GM23338 (cell line): ENCODE results near the gene IFI16. TPM values are rescaled to one million over a fixed set of nuclear protein-coding genes. Genes with fewer than 3 reads are reported as not detected.

Source experiments
- ATAC-seq: fragments of 200-7000 bp; cut with Tn5 transposase; 3 replicates; pipeline ENCODE4 v1.9.1; 2020
- DNase-seq: peaks from one replicate; pipeline ENCODE4 v3.0.0-alpha.2; 2015; ENCODE audit warnings: low spot score
- H2AFZ ChIP-seq: fragments of 200-600 bp; sonication (generic); 2 replicates; pipeline ENCODE4 v1.8.0; 2016; ENCODE audit warnings: antibody characterized with exemption, mild to moderate bottlenecking, moderate library complexity
- H3F3A ChIP-seq: fragments of 200-600 bp; sonication (generic); replicated peaks from 2 replicates; pipeline ENCODE4 v1.8.0; 2017; ENCODE audit warnings: antibody characterized with exemption, mixed run types, low read depth
- H3K27ac ChIP-seq: fragments of 200-600 bp; sonication (generic); 2 replicates; pipeline ENCODE4 v1.6.1; 2016; ENCODE audit warnings: low read depth
- H3K27me3 ChIP-seq: fragments of 200-600 bp; sonication (generic); 2 replicates; pipeline ENCODE4 v1.8.0; 2016; ENCODE audit warnings: mild to moderate bottlenecking, mixed run types, moderate library complexity; ENCODE audit not compliant: insufficient read depth
- H3K36me3 ChIP-seq: fragments of 200-600 bp; sonication (generic); 2 replicates; pipeline ENCODE4 v1.8.0; 2016; ENCODE audit warnings: mild to moderate bottlenecking; ENCODE audit not compliant: insufficient read depth
- H3K4me1 ChIP-seq: fragments of 200-600 bp; sonication (generic); 2 replicates; pipeline ENCODE4 v1.8.0; 2016; ENCODE audit warnings: mild to moderate bottlenecking, moderate library complexity; ENCODE audit not compliant: insufficient read depth
- H3K4me2 ChIP-seq: fragments of 200-600 bp; sonication (generic); 2 replicates; pipeline ENCODE4 v1.7.1; 2017; ENCODE audit warnings: mixed run types
- H3K4me3 ChIP-seq: fragments of 200-600 bp; sonication (generic); 2 replicates; pipeline ENCODE4 v1.6.1; 2016; ENCODE audit warnings: mixed run types
- H3K79me2 ChIP-seq: fragments of 200-600 bp; sonication (generic); replicated peaks from 2 replicates; pipeline ENCODE4 v1.8.0; 2017; ENCODE audit warnings: mild to moderate bottlenecking; ENCODE audit not compliant: insufficient read depth
- H3K9me2 ChIP-seq: fragments of 200-600 bp; sonication (generic); 2 replicates; pipeline ENCODE4 v1.8.0; 2017; ENCODE audit not compliant: insufficient read depth
- H4K20me1 ChIP-seq: fragments of 200-600 bp; sonication (generic); replicated peaks from 2 replicates; pipeline ENCODE4 v1.8.0; 2017; ENCODE audit warnings: mild to moderate bottlenecking; ENCODE audit not compliant: insufficient read depth
- H3K27ac Mint-ChIP-seq: 2 replicates; pipeline ENCODE4 v1.8.0; 2020; ENCODE audit warnings: inconsistent platforms, mild to moderate bottlenecking, moderate library complexity, mixed read lengths
- H3K27me3 Mint-ChIP-seq: 3 replicates; pipeline ENCODE4 v1.8.0; 2022; ENCODE audit warnings: low read depth, mild to moderate bottlenecking, moderate library complexity, mixed read lengths, inconsistent platforms; ENCODE audit not compliant: insufficient read depth, poor library complexity
- H3K36me3 Mint-ChIP-seq: 3 replicates; pipeline ENCODE4 v1.8.0; 2021; ENCODE audit warnings: low read depth, mild to moderate bottlenecking, inconsistent platforms, moderate library complexity, mixed read lengths
- H3K4me1 Mint-ChIP-seq: 3 replicates; pipeline ENCODE4 v1.8.0; 2020; ENCODE audit warnings: mild to moderate bottlenecking, inconsistent platforms, mixed read lengths
- H3K4me3 Mint-ChIP-seq: 3 replicates; pipeline ENCODE4 v1.8.0; 2021; ENCODE audit warnings: moderate library complexity, mild to moderate bottlenecking, inconsistent platforms, mixed read lengths
- H3K9me3 Mint-ChIP-seq: 3 replicates; pipeline ENCODE4 v1.8.0; 2020; ENCODE audit warnings: moderate library complexity, mild to moderate bottlenecking, inconsistent platforms, mixed read lengths
- CREB1 ChIP-seq: fragments of 250-450 bp; sonication (Bioruptor Pico); IDR thresholded peaks from 2 replicates; pipeline ENCODE4 v1.5.0; 2020; ENCODE audit warnings: low read depth, mild to moderate bottlenecking, moderate library complexity
- CTCF ChIP-seq, 2 experiments: fragments of 200-600 bp in 1 of 2; sonication (generic) in 1 of 2; conservative IDR thresholded peaks; 2 replicates each; pipeline versions ENCODE4 v1.5.1 to v1.6.1; 2016 to 2017; ENCODE audit warnings: antibody characterized with exemption in 2 of 2, low read depth in 2 of 2, mild to moderate bottlenecking in 2 of 2, moderate library complexity in 1 of 2
- ETS1 ChIP-seq: IDR thresholded peaks from 2 replicates; pipeline ENCODE4 v1.6.1; 2016; ENCODE audit warnings: antibody characterized with exemption
- EZH2 ChIP-seq: fragments of 200-600 bp; sonication (generic); IDR thresholded peaks from one replicate; pipeline ENCODE4 v1.8.0; 2017; ENCODE audit warnings: antibody characterized with exemption, mild to moderate bottlenecking, low read depth; ENCODE audit not compliant: unreplicated experiment
- EZH2phosphoT487 ChIP-seq: fragments of 200-600 bp; sonication (generic); IDR thresholded peaks from one replicate; pipeline ENCODE4 v1.8.1; 2018; ENCODE audit warnings: antibody characterized with exemption; ENCODE audit not compliant: unreplicated experiment
- JUNB ChIP-seq: IDR thresholded peaks from one replicate; pipeline ENCODE4 v1.6.1; 2016; ENCODE audit warnings: antibody characterized with exemption; ENCODE audit not compliant: unreplicated experiment
- NANOG ChIP-seq: IDR thresholded peaks from 2 replicates; pipeline ENCODE4 v1.6.1; 2016; ENCODE audit warnings: antibody characterized with exemption, borderline replicate concordance
- POLR2AphosphoS5 ChIP-seq: IDR thresholded peaks from 2 replicates; pipeline ENCODE4 v1.6.1; 2016; ENCODE audit warnings: antibody characterized with exemption, low read depth
- REST ChIP-seq: IDR thresholded peaks from one replicate; pipeline ENCODE4 v1.6.1; 2018; ENCODE audit warnings: antibody characterized with exemption; ENCODE audit not compliant: unreplicated experiment
- STAT1 ChIP-seq: IDR thresholded peaks from one replicate; pipeline ENCODE4 v1.6.1; 2016; ENCODE audit warnings: antibody characterized with exemption; ENCODE audit not compliant: unreplicated experiment
- ZNF114 ChIP-seq: fragments of 250-450 bp; sonication (Bioruptor Pico); IDR thresholded peaks from 2 replicates; pipeline ENCODE4 v1.5.0; 2020; ENCODE audit warnings: mild to moderate bottlenecking, moderate library complexity
- ZNF331 ChIP-seq: fragments of 250-450 bp; sonication (Bioruptor Pico); IDR thresholded peaks from 2 replicates; pipeline ENCODE4 v1.5.0; 2020; ENCODE audit warnings: low read depth, mild to moderate bottlenecking, moderate library complexity
- ZNF462 ChIP-seq: fragments of 250-450 bp; sonication (Bioruptor Pico); IDR thresholded peaks from 2 replicates; pipeline ENCODE4 v1.5.0; 2020; ENCODE audit warnings: mild to moderate bottlenecking, moderate library complexity
- polyA plus RNA-seq: library from polyadenylated mRNA; unstranded; fragments of >200 nt; fragmentation: Nextera tagmentation; extraction: Ambion mirVana; gene quantifications from 2 replicates; pipeline ENCODE4 v1.2.1, GENCODE V29; 2016
- total RNA-seq: library from RNA; depleted of rRNA; stranded (reverse); fragments of >200 nt; shearing (Covaris generic); gene quantifications from 2 replicates; pipeline ENCODE4 v1.2.3, GENCODE V29; 2014

The IFI16 gene
- total and polyA plus RNA-seq, 2 experiments from 2014 or later: 0.31 to 2.1 TPM

GRCh38 chr1:159014003-159014571 lies 4.4 kb downstream of the IFI16 start:
- no peaks in the 10 kb centered on the region for H3F3A ChIP-seq
- no peak for TF ChIP-seq ZNF331 (CRISPR knock-in tag)
- no peak for TF ChIP-seq ZNF114
- TF ChIP-seq NANOG: no peak
- TF ChIP-seq CTCF (conservative IDR thresholded peaks at IDR 0.05; ENCODE audit: low read depth in 2 of 2): no peak
- no peak for TF ChIP-seq ZNF462 (CRISPR knock-in tag)
- no peak for TF ChIP-seq ETS1
- TF ChIP-seq REST: no peak
- no peak for TF ChIP-seq STAT1
- no peak for TF ChIP-seq EZH2
- no peak for TF ChIP-seq POLR2AphosphoS5
- TF ChIP-seq JUNB: no peak
- TF ChIP-seq EZH2phosphoT487: no peak
- no peak for TF ChIP-seq CREB1 (CRISPR knock-in tag)
- Mint-ChIP-seq H3K36me3 (no peaks in the 10 kb centered on the region; the same call in 2 of the 3 replicates), H3K9me3 (no peaks in the 10 kb centered on the region), H3K27me3 (no peaks in the 10 kb centered on the region), H3K4me1 (peaks cover 3% of the 10 kb centered on the region; the same call in 2 of the 3 replicates), H3K27ac (no peak overlapping the region), H3K4me3 (no peak overlapping the region)
- no peaks in the 10 kb centered on the region for H4K20me1 ChIP-seq
- no peak for ATAC-seq
- no peak overlapping the region for H3K4me2 ChIP-seq
- H3K9me2 ChIP-seq: no peaks in the 10 kb centered on the region
- peaks cover 3% of the 10 kb centered on the region; the same call in 1 of the 2 replicates for H3K27me3 ChIP-seq
- no peak for DNase-seq
- no peaks in the 10 kb centered on the region for H3K36me3 ChIP-seq
- no peak overlapping the region for H2AFZ ChIP-seq
- H3K4me3 ChIP-seq: no peak overlapping the region
- H3K4me1 ChIP-seq: no peaks in the 10 kb centered on the region
- no peaks in the 10 kb centered on the region for H3K79me2 ChIP-seq
- no peak overlapping the region for H3K27ac ChIP-seq
